ENCODE data around the gene CCSER1.

GRCh38 chr4:90695411-90695810, 568.2 kb downstream of the CCSER1 start:
- TF ChIP-seq CTCF (IDR thresholded peaks at IDR 0.05; ENCODE audit: insufficient read depth, low read length, poor library complexity, severe bottlenecking) = no peak
- TF ChIP-seq EZH2phosphoT487 (conservative IDR thresholded peaks at IDR 0.05; ENCODE audit: low read length) = no peak

Measured in SU-DHL-6 (cell line).